HG02943 (cell line): ENCODE measurements around the gene TPGS1.

Source experiments
- ATAC-seq: cut with Tn5 transposase; IDR thresholded peaks from one replicate; pipeline ENCODE4 v1.9.1; 2021; ENCODE audit warnings: mild to moderate bottlenecking, low read depth, moderate library complexity; ENCODE audit not compliant: unreplicated experiment

Gene TPGS1

DNA sequence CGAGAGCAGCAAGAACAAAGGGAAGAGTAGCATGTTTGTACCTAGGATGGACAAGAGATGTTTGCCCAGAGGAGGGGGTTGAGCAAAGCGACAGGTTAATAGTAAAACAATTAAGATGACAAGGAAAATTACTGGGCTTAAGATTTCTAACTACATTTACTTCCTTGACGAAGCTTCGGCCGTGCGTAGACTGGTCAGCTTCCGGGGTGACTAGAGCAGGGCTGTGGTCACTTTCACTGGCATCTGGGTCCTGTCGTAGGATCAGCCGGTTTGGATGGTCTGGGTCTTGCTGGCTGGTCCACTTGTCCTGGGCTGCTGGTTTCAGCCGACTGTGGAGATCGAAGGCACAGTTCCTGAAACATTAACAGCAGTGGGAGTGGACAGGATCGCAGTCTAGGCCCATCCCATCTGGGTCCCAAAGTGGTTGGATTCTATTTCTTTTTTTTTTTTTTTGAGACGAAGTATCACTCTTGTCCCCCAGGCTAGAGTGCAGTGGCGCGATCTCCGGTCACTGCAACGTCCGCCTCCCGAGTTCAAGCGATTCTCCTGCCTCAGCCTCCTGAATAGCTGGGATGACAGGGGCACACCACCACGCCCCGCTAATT lies 60.1 kb downstream of the TPGS1 start:
- no peak for ATAC-seq
